Right lung (tissue), 5 donors: ENCODE data around the gene TRIM37. TPM values are rescaled to one million over a fixed set of nuclear protein-coding genes. Genes with fewer than 3 reads are reported as not detected.
"Not testable (repeated sequence)": the region's sequence is repeated elsewhere in the genome, so short reads cannot be mapped to it uniquely, and the experiment has no call there.

Source experiments
- DNase-seq, 2 donors: peaks; one replicate each; pipeline ENCODE4 v3.0.0-alpha.2; 2013
- polyA plus RNA-seq, 5 donors: library from polyadenylated mRNA; unstranded; fragments of 120-200 nt; gene quantifications; one replicate each; pipeline versions ENCODE4 v1.2.1 to v1.2.3, GENCODE V29; 2013; ENCODE audit warnings: inconsistent platforms in 1 of 5, low replicate concordance in 1 of 5; ENCODE audit not compliant: insufficient read length in 5 of 5, insufficient read depth in 1 of 5

The TRIM37 gene
- polyA plus RNA-seq, 5 donors: 17.3 to 22.2 (median 19.8) TPM

- no peak for DNase-seq
Observed at GRCh38 chr17:58956997-58957724, 149.5 kb downstream of the TRIM37 start.

- not testable (repeated sequence) for DNase-seq
Observed at GRCh38 chr17:58954358-58954757, 152.3 kb downstream of the TRIM37 start.

- DNase-seq: no peak
Observed at GRCh38 chr17:58947824-58948223, 158.9 kb downstream of the TRIM37 start.

GRCh38 chr17:58947411-58947810 lies 159.3 kb downstream of the TRIM37 start:
- no peak for DNase-seq

- no peak for DNase-seq
Observed at GRCh38 chr17:58944166-58944565, 162.5 kb downstream of the TRIM37 start.

- no peak for DNase-seq
Observed at GRCh38 chr17:58936295-58936694, 170.4 kb downstream of the TRIM37 start.

- no peak for DNase-seq
Observed at GRCh38 chr17:58932956-58933355, 173.7 kb downstream of the TRIM37 start.

Other genes with a start within 250 kb of the TRIM37 start
- 10 to 100 TPM; 45.3 to 87.4 (median 62.2) TPM for gene SKA2, start 48.3 kb upstream of the TRIM37 start, polyA plus RNA-seq
- 10 to 100 TPM; 14.1 to 41.6 (median 22.8) TPM for gene PRR11, start 48.9 kb upstream of the TRIM37 start, polyA plus RNA-seq
- gene SMG8, start 103.2 kb upstream of the TRIM37 start, polyA plus RNA-seq: 10 to 100 TPM; 17.0 to 23.5 (median 21.6) TPM
- gene GDPD1, start 113.6 kb upstream of the TRIM37 start, polyA plus RNA-seq: 10 to 100 TPM in 4 of 5 donors, 1 to 10 TPM in 1; 8.4 to 10.7 (median 10.0) TPM
- 10 to 100 TPM; 15.3 to 19.8 (median 18.6) TPM for gene YPEL2, start 224.8 kb upstream of the TRIM37 start, polyA plus RNA-seq